ENCODE results near the gene SHC4.

The SHC4 gene

GRCh38 chr15:48967336-48967735 is 3.6 kb upstream of the SHC4 start:
- DNase-seq: no peak

- peak in 1 of 2 donors; percentile 24 for DNase-seq
Observed at GRCh38 chr15:48966595-48967301, 3.0 kb upstream of the SHC4 start.

GRCh38 chr15:48965972-48966371 is 2.3 kb upstream of the SHC4 start:
- DNase-seq: no peak

DNA sequence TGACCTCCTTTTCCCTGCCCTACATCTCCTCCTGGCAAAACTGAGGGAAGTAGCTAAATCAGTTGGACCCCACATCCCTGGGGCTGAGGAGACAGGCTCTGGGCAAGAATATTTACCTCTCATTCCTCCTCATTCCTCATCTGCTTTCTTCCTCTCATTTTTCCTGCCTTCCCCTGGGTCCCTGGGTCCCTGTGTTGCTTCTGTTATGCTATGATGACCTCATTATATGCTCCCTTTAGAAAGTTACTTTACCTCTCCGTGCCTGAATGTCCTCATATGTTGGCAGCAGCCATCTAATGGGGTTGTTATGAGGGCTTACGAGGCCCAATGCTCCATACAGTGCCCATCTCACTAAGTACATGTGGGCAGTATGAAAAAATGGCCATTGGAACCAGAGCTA is 1.2 kb upstream of the SHC4 start:
- DNase-seq: no peak

DNA sequence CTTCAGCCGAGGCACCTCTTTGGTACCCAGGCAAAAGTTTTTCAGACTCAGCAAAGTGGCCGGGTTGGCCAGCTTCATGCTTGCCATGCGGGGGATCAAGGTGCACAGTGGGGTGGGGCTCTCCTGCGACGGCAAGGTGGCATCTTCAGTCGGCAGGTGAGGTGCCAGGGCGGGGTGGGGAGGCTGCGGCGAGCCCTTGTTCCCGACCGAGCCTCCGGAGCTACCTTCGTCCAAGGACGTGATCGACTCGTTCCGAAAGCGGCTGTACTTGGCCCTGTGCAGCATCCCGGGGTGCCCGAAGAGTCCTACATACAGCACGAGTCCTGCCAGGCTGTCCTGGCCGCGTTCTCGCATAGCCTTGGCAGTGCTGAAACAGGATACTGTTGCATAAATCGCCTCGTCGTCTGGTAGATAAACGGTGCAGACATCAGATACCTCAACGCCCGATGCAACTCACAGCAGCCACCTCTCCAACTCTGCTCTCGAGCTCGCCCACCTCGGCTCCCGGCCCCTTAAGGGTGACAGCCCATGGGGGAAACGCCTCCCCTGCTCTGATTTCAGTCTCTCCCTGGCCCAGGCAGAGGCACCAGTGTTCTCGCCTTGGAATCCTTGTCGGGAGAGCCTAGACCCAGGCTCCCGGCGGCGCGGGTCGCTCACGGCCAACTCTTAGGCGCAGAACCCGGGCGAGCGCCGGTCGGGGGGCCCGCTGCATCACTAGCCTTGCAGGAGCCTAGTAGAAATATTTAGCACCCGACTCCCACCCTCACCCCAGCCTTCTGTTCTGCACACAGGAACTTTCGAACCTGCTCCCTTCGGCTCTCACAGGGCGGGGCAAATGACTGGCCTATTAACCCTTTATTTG is 826 bp downstream of the SHC4 start:
- DNase-seq: no peak

GRCh38 chr15:48955967-48956366 is 7.8 kb downstream of the SHC4 start:
- DNase-seq: no peak

DNA sequence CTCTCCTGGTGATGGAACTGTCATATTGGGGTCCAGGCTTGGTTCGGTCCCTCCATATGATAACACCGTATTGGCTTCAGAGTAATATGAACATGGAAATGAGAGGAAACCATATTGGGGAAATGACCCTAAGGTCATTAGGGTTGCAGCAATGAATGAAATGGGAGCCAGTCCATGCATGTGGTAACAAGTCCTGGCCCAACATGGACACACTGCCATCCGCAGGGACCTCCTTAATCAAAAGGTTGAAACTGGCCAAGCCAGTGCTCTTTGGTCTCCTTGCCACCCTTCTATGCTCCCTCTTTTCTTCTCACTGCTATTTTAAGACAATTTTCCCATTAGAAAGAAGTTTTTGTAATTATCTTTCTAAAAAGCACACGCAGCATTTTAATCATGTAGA is 8.3 kb downstream of the SHC4 start:
- DNase-seq: no peak

DNA sequence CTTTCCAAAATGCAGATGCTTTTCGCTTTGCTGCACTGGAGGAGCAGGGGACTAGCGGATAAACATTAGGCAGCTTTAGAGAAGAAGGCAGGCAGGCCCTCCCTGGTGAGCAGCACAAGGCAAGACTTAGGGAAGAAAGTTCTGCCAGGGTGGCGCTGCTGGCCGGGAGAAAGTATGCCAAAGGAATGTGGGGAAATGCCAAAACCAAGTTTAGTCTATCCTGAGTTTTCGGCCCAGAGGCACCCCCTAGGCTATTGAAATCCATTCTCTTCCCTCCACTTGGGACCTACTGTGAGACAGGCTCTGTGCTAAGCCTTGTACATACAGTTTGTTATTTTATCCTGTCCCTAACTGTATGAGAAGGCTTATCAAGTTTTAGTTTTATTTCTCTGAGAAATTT is 9.2 kb downstream of the SHC4 start:
- no peak for DNase-seq

DNA sequence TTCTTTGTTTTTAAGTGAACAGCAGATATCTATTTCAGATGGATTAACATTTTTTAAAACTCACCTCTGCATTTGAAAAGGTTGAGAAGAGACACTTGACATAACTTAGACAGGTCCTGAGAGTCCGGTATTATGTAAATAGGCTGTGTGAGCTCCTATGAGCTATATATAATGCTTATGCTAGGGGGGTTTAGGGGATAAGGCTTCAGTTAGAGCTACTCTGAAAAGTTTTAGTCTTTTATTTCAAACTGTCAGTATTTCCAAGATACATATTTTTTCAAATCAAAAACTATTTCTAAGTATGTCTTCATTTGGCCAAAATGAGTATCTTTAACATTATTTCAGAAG is 16.9 kb downstream of the SHC4 start:
- no peak for DNase-seq

GRCh38 chr15:48946074-48946839 is 17.5 kb downstream of the SHC4 start:
- DNase-seq: no peak

- DNase-seq: no peak
Observed at GRCh38 chr15:48945386-48945785, 18.3 kb downstream of the SHC4 start.

DNA sequence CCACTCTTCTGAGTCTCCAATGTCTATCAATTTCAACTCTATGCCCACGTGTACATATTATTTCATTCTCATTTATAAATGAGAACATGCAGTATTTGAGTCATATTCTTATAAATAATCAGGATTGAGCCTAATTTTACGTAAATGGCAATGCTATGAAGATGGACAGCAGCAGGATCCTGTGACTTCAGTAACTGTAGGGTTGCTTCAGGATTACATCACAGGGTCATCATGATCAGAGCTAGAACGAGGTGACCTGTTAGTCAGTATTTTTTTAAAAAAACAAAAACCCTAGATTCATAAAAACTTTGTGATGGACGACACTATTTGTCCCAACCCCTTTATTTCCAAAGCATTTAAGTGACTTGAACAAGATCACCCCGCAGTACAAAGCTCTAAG is 21.8 kb downstream of the SHC4 start:
- no peak for DNase-seq

DNA sequence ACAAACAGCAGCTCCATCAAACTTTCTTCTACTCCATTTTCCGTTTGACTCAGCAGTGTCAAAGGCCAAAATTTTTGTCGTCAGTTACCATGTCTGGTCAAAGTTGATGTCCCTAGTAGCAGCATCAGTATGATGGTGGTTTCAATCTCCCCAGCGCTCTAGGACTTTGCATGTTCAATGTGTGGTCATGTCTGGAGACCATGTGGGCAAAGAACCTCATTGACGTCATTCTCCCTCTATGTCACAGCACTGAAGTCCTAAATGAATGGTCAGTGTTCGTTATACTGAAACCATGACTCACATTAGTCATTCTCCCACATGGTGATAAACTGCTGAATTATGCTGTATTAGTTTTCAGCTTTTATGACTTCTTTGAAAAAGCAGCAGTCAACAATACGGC is 23.2 kb downstream of the SHC4 start:
- DNase-seq: no peak

DNA sequence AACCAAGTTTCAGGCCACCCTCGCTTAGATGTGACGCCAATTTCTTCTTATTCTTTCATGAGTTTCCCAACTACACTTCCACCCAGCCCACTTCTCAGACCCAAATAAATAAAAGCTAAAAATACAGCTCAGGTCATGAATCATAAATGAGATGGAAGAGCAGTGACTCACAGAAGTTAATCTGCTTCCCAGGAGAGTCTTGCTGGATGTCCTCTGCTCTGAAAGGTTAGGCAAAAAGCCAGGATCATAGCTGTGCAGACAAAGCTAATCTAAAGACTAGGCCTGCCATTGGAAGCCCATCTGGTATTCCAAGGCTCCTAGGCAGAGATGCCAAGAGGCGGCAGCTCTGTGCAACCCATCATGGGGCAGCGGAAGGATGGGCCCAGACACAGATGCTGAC is 24.1 kb downstream of the SHC4 start:
- DNase-seq: no peak

DNA sequence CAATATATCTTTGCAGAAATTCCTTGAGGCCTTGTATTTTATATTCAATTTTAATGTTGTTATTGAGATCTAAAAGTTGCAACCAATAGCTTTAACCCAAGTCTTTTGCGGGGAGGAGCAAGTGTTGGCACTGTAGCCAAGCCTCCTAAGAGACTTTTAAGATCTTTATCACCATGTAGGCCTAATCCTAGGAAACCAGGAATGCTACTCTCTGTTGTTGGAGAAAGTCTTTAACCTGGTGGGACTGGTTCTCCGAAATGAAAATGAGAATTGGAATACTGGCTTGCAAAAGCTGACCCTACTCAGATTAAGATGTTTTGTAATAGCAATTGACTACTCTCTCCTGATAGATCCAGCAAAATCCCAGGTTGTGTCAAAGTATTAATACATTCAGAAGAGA is 25.8 kb downstream of the SHC4 start:
- DNase-seq: no peak

DNA sequence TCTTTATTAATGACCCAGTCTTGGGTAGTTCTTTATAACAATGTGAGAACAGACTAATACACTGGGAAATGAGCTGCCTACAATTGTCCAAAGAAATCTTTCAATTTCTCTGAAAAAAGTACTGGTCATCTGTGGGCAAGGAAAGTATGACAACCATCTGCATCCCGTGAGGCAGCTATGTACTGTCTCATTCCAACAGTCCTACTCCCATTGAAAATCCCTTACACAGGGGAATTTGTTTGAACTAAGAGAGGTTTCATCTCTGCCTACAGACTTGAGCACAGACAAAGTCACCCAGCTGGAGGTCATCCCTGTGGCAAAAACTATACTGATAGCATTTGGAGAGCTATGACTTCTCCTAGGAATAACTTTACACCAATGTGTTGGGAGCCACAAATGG is 27.1 kb downstream of the SHC4 start:
- no peak for DNase-seq

GRCh38 chr15:48935236-48935635 is 28.5 kb downstream of the SHC4 start:
- DNase-seq: no peak

DNA sequence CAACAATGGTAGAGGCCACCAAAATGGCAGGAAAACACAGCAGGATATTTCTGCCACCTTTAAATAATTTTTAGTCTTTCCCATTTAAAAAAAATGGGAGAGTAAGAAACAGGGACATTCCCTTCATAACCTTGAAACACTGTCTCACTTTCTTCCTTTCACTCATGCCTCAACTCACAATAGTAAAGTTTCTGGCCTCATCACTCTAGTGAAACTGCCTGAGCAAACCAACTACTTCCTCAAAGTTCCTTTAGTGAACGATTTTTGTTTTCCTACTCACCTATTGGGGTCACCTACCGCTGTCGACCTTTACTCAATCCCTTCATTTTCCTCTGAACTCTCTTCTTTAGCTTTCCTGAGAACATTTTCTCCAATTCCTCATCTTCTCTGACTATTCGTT is 33.0 kb downstream of the SHC4 start:
- DNase-seq: no peak

- DNase-seq: no peak
Observed at GRCh38 chr15:48929661-48930060, 34.1 kb downstream of the SHC4 start.

GRCh38 chr15:48928877-48929538 is 34.7 kb downstream of the SHC4 start:
- no peak for DNase-seq

- DNase-seq: no peak
Observed at GRCh38 chr15:48925714-48926223, 38.0 kb downstream of the SHC4 start.

DNA sequence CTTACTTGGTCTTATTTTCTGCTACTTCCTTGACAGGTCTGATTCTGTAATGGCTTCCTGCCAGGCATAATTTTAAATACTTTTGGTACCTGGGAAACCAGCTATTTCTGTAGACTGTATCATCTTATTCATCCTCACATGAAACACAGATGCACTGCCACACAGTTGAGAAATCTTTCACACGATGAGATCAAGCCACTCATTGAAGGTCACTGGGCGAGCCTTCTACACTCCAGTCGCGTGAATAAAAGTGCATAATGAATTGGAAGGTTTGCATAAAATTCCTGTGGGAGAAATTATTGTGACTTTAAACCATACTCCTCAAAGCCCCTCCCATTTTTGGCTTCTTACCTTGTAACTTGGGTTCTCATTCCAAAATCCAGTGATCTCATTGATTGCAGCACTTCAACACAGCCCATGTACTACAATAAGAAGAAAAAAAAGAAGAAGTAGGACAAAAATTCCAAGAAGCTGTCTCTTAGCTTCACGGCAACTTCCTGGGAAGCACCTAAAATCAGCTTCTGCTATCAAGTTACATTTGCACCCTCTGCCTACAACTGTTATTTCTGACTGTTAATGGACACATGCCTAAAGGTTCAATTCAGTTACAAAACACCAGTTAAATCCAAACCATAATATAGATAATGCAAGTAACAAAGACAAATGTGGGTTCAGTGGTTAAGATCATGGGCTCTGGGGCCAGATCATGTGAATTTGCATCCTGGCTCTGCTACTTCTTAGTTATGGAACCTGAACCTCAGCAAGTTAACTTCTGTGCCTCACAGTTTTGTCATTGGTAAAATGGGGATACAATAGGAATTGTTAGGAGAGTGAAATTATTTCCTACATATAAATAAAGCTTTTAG is 39.0 kb downstream of the SHC4 start:
- no peak for DNase-seq

All from bone marrow (tissue), 2 donors.